A673 (cell line): ENCODE data around the gene AATK. TPM values are rescaled to one million over a fixed set of nuclear protein-coding genes. Genes with fewer than 3 reads are reported as not detected.

Experiments
- BruUV-seq: library from RNA; stranded (reverse); fragments of 400-500 nt; replicated peaks from 2 replicates; lab custom pipeline; 2021; lab: Mats Ljungman, UMichigan
- CTCF ChIA-PET: fragments of 300-600 bp; sonication (Branson Sonifier 250); formaldehyde crosslinking; loops from one replicate; lab custom pipeline; 2022; ENCODE audit warnings: antibody characterized with exemption; lab: Charles Lee
- POLR2A ChIA-PET: fragments of 300-600 bp; sonication (Branson Sonifier 250); formaldehyde crosslinking; loops from one replicate; lab custom pipeline; 2022; ENCODE audit warnings: antibody characterized with exemption; ENCODE audit not compliant: low non-redundant PET; lab: Charles Lee
- DNase-seq: peaks from one replicate; pipeline ENCODE4 v3.0.0-alpha.2; 2015; ENCODE audit warnings: low spot score
- H3K27ac ChIP-seq: fragments of 200-600 bp; sonication (generic); 2 replicates; pipeline ENCODE4 v1.5.1; 2016; ENCODE audit warnings: mixed run types, low read depth, mild to moderate bottlenecking, mixed read lengths, antibody characterized with exemption, low read length; ENCODE audit not compliant: poor library complexity, severe bottlenecking
- H3K27me3 ChIP-seq: fragments of 200-600 bp; sonication (generic); replicated peaks from 2 replicates; pipeline ENCODE4 v1.6.1; 2017; ENCODE audit warnings: mixed run types, low read depth, mild to moderate bottlenecking, mixed read lengths, antibody characterized with exemption, low read length; ENCODE audit not compliant: insufficient read depth, poor library complexity
- H3K36me3 ChIP-seq: fragments of 200-600 bp; sonication (generic); 2 replicates; pipeline ENCODE4 v1.6.1; 2016; ENCODE audit warnings: mixed run types, mild to moderate bottlenecking, mixed read lengths, antibody characterized with exemption, low read length; ENCODE audit not compliant: insufficient read depth, poor library complexity, severe bottlenecking
- H3K4me1 ChIP-seq: fragments of 200-600 bp; sonication (generic); 2 replicates; pipeline ENCODE4 v1.6.1; 2017; ENCODE audit warnings: mixed run types, mild to moderate bottlenecking, mixed read lengths, antibody characterized with exemption, low read length; ENCODE audit not compliant: insufficient read depth, poor library complexity, severe bottlenecking
- H3K4me3 ChIP-seq: fragments of 200-600 bp; sonication (generic); 2 replicates; pipeline ENCODE4 v1.5.1; 2016; ENCODE audit warnings: low read depth, mixed run types, mild to moderate bottlenecking, mixed read lengths, low read length; ENCODE audit not compliant: poor library complexity, severe bottlenecking
- H3K9me3 ChIP-seq: fragments of 200-600 bp; sonication (generic); 2 replicates; pipeline ENCODE4 v1.6.1; 2016; ENCODE audit warnings: mixed run types, low read depth, mild to moderate bottlenecking, mixed read lengths, antibody characterized with exemption, low read length; ENCODE audit not compliant: poor library complexity, severe bottlenecking
- CTCF ChIP-seq: fragments of 300-800, 200-600 bp; sonication (generic); conservative IDR thresholded peaks from 2 replicates; pipeline ENCODE4 v1.5.1; 2017; ENCODE audit warnings: low read depth, mild to moderate bottlenecking, antibody characterized with exemption, low read length, moderate library complexity, mixed read lengths
- EZH2 ChIP-seq: fragments of 200-600 bp; sonication (generic); IDR thresholded peaks from 2 replicates; pipeline ENCODE4 v1.6.1; 2017; ENCODE audit warnings: borderline replicate concordance, low read depth, mild to moderate bottlenecking, mixed read lengths, antibody characterized with exemption, low read length; ENCODE audit not compliant: poor library complexity, severe bottlenecking
- intact Hi-C: fragments of 100-400 bp; cut with micrococcal nuclease; formaldehyde crosslinking; loops from one replicate; pipeline ENCODE4 v1.10.0; 2022; ENCODE audit not compliant: unreplicated experiment
- total RNA-seq: library from RNA; stranded (reverse); gene quantifications from 2 replicates; pipeline ENCODE4 v1.2.3, GENCODE V29; 2021

Gene AATK
- total RNA-seq, 1 experiment from 2014 or later: 0.90 TPM

DNA sequence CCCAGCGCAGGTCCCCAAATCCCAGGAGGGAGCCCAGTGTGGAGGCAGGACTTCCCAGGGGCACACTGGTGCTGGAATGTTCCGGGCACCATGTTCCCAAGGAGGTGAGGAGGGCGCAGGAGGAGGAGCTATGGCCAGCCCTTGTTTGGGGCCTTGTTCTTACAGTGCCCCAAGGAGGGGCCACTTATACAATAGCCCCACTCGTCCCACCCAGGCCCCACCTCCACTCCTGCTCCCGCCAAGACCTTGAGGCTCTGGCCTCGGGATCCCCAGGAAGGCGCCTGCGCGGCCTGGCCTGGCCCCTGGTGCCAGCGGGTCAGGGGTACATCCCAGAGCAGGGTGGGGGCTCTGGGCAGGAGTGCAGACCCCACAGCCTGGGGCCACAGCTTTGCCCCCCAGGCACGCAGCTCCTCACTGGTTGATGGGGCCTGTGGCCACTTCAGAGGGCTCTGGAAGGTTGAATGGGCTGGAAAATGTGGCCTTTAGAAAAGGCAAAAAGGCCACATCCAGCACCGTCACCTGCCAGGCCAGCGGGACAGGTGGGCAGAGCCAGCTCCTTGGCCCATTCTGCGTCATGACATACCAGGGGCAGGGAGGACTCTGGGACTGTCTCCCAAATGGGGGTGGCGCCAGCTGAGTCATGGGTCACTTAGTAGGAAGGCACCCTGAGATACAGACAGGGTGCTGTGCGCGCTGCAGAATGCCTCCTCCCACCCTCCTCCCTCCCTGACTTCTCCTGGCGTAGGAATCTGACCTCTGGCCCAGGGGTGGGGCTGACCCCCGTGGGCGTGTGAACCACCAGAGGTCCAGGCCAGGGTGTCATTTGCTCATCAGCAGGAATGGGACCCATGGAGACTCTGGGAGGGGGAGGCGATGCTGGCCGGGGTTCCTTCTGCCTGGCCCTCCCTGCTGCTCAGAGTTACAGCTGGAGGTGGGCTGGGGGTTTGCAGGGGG lies 33.0 kb downstream of the AATK start:
- Histone ChIP-seq H3K27me3 (no peaks in the 10 kb centered on the region), H3K36me3 (no peaks in the 10 kb centered on the region), H3K9me3 (no peaks in the 10 kb centered on the region), H3K27ac (no peak overlapping the region), H3K4me3 (no peak overlapping the region), H3K4me1 (no peaks in the 10 kb centered on the region)
- BruUV-seq: no TSS peak
- ChIA-PET CTCF (interaction anchor here (1.0 kb wide), 1 partner anchor 9 kb away, joined by 3 read pairs; no protein-coding TSS in a partner anchor), POLR2A (no interaction called here)
- TF ChIP-seq EZH2 (no peak), CTCF (no peak)
- no peak for DNase-seq
- intact Hi-C loops: no loop called here

GRCh38 chr17:81132197-81132540 lies 33.9 kb downstream of the AATK start:
- no peak overlapping the region for H3K4me3 ChIP-seq
- intact Hi-C loops: no loop called here
- TF ChIP-seq EZH2 (no peak), CTCF (no peak)
- no peaks in the 10 kb centered on the region for H3K27me3 ChIP-seq
- no peaks in the 10 kb centered on the region for H3K9me3 ChIP-seq
- H3K36me3 ChIP-seq: no peaks in the 10 kb centered on the region
- H3K27ac ChIP-seq: no peak overlapping the region
- H3K4me1 ChIP-seq: no peaks in the 10 kb centered on the region
- POLR2A ChIA-PET: no interaction called here
- DNase-seq: no peak
- CTCF ChIA-PET: interaction anchor here (1.0 kb wide), 1 partner anchor 10 kb away, joined by 3 read pairs; no protein-coding TSS in a partner anchor
- BruUV-seq: no TSS peak

DNA sequence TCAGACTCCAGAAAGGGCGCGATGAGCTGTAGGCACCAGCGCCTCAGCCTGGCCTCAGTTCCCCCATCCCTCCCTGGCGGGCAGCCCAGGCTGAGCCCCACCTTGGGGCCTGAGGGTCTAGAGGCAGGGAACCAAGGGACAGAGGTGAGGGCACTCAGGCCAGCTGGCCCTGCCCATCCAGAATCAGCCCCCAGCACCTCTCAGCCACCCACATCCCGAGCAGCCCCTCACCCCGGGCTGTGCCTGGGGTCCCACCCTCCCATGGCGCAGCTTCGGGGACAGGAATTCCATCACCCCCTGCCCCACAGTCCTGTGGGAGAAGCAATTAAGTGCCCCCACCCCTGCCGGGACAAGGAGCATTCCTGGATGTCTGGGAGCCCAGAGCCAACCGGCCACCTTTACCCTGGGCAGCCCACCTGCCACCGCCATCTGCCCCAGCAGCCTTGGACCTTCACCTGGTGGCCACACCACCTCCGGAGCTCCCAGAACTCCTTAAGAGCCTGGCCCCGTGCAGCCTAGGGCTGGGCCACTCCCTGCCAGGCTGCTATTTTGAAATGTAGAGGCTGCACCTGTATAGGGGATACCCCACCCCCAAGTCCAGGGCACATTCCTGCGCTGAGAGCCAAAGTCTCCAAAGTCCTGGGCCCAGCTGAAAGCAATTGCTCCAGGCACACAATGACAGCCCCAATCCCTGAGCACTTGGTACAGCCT lies 34.4 kb downstream of the AATK start:
- ChIA-PET POLR2A (no interaction called here), CTCF (no interaction called here)
- Histone ChIP-seq H3K4me1 (no peaks in the 10 kb centered on the region), H3K9me3 (no peaks in the 10 kb centered on the region), H3K27me3 (no peaks in the 10 kb centered on the region), H3K36me3 (no peaks in the 10 kb centered on the region), H3K4me3 (no peak overlapping the region), H3K27ac (no peak overlapping the region)
- intact Hi-C loops: no loop called here
- BruUV-seq: no TSS peak
- TF ChIP-seq EZH2: no peak
- TF ChIP-seq CTCF: no peak
- DNase-seq: no peak
